H9 (cell line): ENCODE measurements around the gene DPF3. TPM values are rescaled to one million over a fixed set of nuclear protein-coding genes. Genes with fewer than 3 reads are reported as not detected.

ENCODE experiments used
- DNase-seq: peaks from one replicate; pipeline ENCODE4 v3.0.0-alpha.2; 2017
- H2AFZ ChIP-seq: one replicate; pipeline ENCODE4 v1.6.1; 2013; ENCODE audit warnings: mild to moderate bottlenecking, low read length, control low read depth, moderate library complexity
- H2AK5ac ChIP-seq: 2 replicates; pipeline ENCODE4 v1.6.1; 2013; ENCODE audit warnings: low read length, control low read depth, mixed read lengths; ENCODE audit not compliant: insufficient read length
- H2BK120ac ChIP-seq: one replicate; pipeline ENCODE4 v1.6.1; 2013; ENCODE audit warnings: low read depth, mild to moderate bottlenecking, low read length, control low read depth, inconsistent platforms; ENCODE audit not compliant: poor library complexity, severe bottlenecking
- H2BK12ac ChIP-seq: 2 replicates; pipeline ENCODE4 v1.6.1; 2013; ENCODE audit warnings: low read length, control low read depth, mixed read lengths, low read depth; ENCODE audit not compliant: insufficient read length
- H2BK15ac ChIP-seq: 2 replicates; pipeline ENCODE4 v1.6.1; 2013; ENCODE audit warnings: low read depth, low read length, control low read depth
- H2BK20ac ChIP-seq: one replicate; pipeline ENCODE4 v1.6.1; 2013; ENCODE audit warnings: low read depth, mild to moderate bottlenecking, low read length, control low read depth, inconsistent platforms; ENCODE audit not compliant: poor library complexity, severe bottlenecking
- H2BK5ac ChIP-seq: 2 replicates; pipeline ENCODE4 v1.6.1; 2013; ENCODE audit warnings: low read length, control low read depth, mixed read lengths; ENCODE audit not compliant: insufficient read length
- H3K14ac ChIP-seq: 2 replicates; pipeline ENCODE4 v1.6.1; 2013; ENCODE audit warnings: low read length, control low read depth; ENCODE audit not compliant: insufficient read depth
- H3K18ac ChIP-seq: 2 replicates; pipeline ENCODE4 v1.6.1; 2013; ENCODE audit warnings: low read depth, mild to moderate bottlenecking, mixed read lengths, low read length, control low read depth; ENCODE audit not compliant: insufficient read length
- H3K23ac ChIP-seq: 2 replicates; pipeline ENCODE4 v1.6.1; 2013; ENCODE audit warnings: low read length, control low read depth, mixed read lengths, low read depth; ENCODE audit not compliant: insufficient read length
- H3K23me2 ChIP-seq: 2 replicates; pipeline ENCODE4 v1.6.1; 2013; ENCODE audit warnings: low read depth, mild to moderate bottlenecking, mixed read lengths, low read length, control low read depth; ENCODE audit not compliant: insufficient read length, poor library complexity, severe bottlenecking
- H3K27ac ChIP-seq: 2 replicates; pipeline ENCODE4 v1.5.1; 2013; ENCODE audit warnings: low read length, control low read depth, mixed read lengths, low read depth; ENCODE audit not compliant: insufficient read length
- H3K27me3 ChIP-seq: 2 replicates; pipeline ENCODE4 v1.6.1; 2013; ENCODE audit warnings: low read length, control low read depth, inconsistent platforms; ENCODE audit not compliant: insufficient read depth
- H3K4ac ChIP-seq: 2 replicates; pipeline ENCODE4 v1.6.1; 2013; ENCODE audit warnings: low read depth, mild to moderate bottlenecking, control low read depth, inconsistent platforms, low read length, moderate library complexity
- H3K4me1 ChIP-seq: 2 replicates; pipeline ENCODE4 v1.6.1; 2013; ENCODE audit warnings: low read length, control low read depth, inconsistent platforms; ENCODE audit not compliant: insufficient read depth
- H3K4me2 ChIP-seq: 2 replicates; pipeline ENCODE4 v1.6.1; 2013; ENCODE audit warnings: low read length, control low read depth, mixed read lengths; ENCODE audit not compliant: insufficient read length, insufficient read depth
- H3K56ac ChIP-seq: 2 replicates; pipeline ENCODE4 v1.6.1; 2013; ENCODE audit warnings: low read depth, mild to moderate bottlenecking, mixed read lengths, low read length, control low read depth; ENCODE audit not compliant: insufficient read length
- H3K79me1 ChIP-seq: 2 replicates; pipeline ENCODE4 v1.6.1; 2013; ENCODE audit warnings: low read depth, mild to moderate bottlenecking, moderate library complexity, low read length, control low read depth, inconsistent platforms; ENCODE audit not compliant: insufficient read depth, poor library complexity, severe bottlenecking
- H3K79me2 ChIP-seq: 2 replicates; pipeline ENCODE4 v1.6.1; 2013; ENCODE audit warnings: low read length, control low read depth, inconsistent platforms; ENCODE audit not compliant: insufficient read depth
- H3K9ac ChIP-seq: 2 replicates; pipeline ENCODE4 v1.6.1; 2013; ENCODE audit warnings: low read length, control low read depth, mixed read lengths; ENCODE audit not compliant: insufficient read length; ENCODE audit errors: extremely low read depth
- H3K9me3 ChIP-seq: one replicate; pipeline ENCODE4 v1.6.1; 2013; ENCODE audit warnings: low read depth, low read length, inconsistent platforms; ENCODE audit not compliant: control insufficient read depth
- H3T11ph ChIP-seq: one replicate; pipeline ENCODE4 v1.6.1; 2013; ENCODE audit warnings: mild to moderate bottlenecking, low read length, control low read depth, inconsistent platforms
- H4K20me1 ChIP-seq: one replicate; pipeline ENCODE4 v1.6.1; 2013; ENCODE audit not compliant: control insufficient read depth, insufficient read length, insufficient read depth
- H4K5ac ChIP-seq: 2 replicates; pipeline ENCODE4 v1.6.1; 2013; ENCODE audit warnings: low read depth, mild to moderate bottlenecking, mixed read lengths, low read length, control low read depth; ENCODE audit not compliant: insufficient read length
- H4K8ac ChIP-seq: replicated peaks from 2 replicates; pipeline ENCODE4 v1.6.1; 2013; ENCODE audit warnings: low read length, control low read depth, mixed read lengths, low read depth; ENCODE audit not compliant: insufficient read length
- H4K91ac ChIP-seq: 2 replicates; pipeline ENCODE4 v1.6.1; 2013; ENCODE audit warnings: low read depth, mild to moderate bottlenecking, moderate library complexity, mixed read lengths, low read length, control low read depth; ENCODE audit not compliant: insufficient read length
- H3K27ac Mint-ChIP-seq, 3 experiments: 2 replicates in 2 of 3; 3 replicates in 1 of 3; pipeline ENCODE4 v1.8.0; 2020 to 2021; ENCODE audit warnings: mixed read lengths in 3 of 3, mild to moderate bottlenecking in 1 of 3, moderate library complexity in 1 of 3
- H3K27me3 Mint-ChIP-seq: 2 replicates; pipeline ENCODE4 v1.8.0; 2021; ENCODE audit warnings: low read depth, mild to moderate bottlenecking, moderate library complexity, mixed read lengths
- H3K36me3 Mint-ChIP-seq, 3 experiments: 2 replicates in 2 of 3; 3 replicates in 1 of 3; pipeline ENCODE4 v1.8.0; 2020 to 2021; ENCODE audit warnings: low read depth in 3 of 3, mixed read lengths in 3 of 3; ENCODE audit not compliant: insufficient read depth in 1 of 3
- H3K4me1 Mint-ChIP-seq, 2 experiments: 2 replicates each; pipeline ENCODE4 v1.8.0; 2020; ENCODE audit warnings: mixed read lengths in 2 of 2
- H3K4me3 Mint-ChIP-seq, 2 experiments: 2 replicates in 1 of 2; 3 replicates in 1 of 2; pipeline ENCODE4 v1.8.0; 2020 to 2021; ENCODE audit warnings: mild to moderate bottlenecking in 2 of 2, mixed read lengths in 2 of 2, moderate library complexity in 1 of 2
- H3K9me3 Mint-ChIP-seq, 2 experiments: 2 replicates in 1 of 2; 3 replicates in 1 of 2; pipeline ENCODE4 v1.8.0; 2020; ENCODE audit warnings: mild to moderate bottlenecking in 2 of 2, mixed read lengths in 2 of 2, moderate library complexity in 1 of 2
- CTCF ChIP-seq: fragments of 200-600 bp; sonication (generic); conservative IDR thresholded peaks from 3 replicates; pipeline ENCODE4 v1.8.0; 2021; ENCODE audit warnings: antibody characterized with exemption, mild to moderate bottlenecking
- WGBS: extraction: QIAGEN DNeasy Blood & Tissue Kit; methylation state at CpG from one replicate; pipeline ENCODE4 v1.1.7; 2013; ENCODE audit warnings: missing lambda C conversion rate, low lambda C conversion rate, mixed read lengths; ENCODE audit not compliant: insufficient read length; ENCODE audit errors: extremely low coverage; 5-methylcytosine and 5-hydroxymethylcytosine counted together
- total RNA-seq: library from RNA; stranded (reverse); gene quantifications from 2 replicates; pipeline ENCODE4 v1.2.1, GENCODE V29; 2021

The DPF3 gene
- total RNA-seq, 1 experiment from 2014 or later: not detected

- Histone ChIP-seq H2BK15ac (no peak overlapping the region), H3K18ac (no peak overlapping the region), H4K20me1 (no peaks in the 10 kb centered on the region), H2BK5ac (no peak overlapping the region), H3K4me1 (no peaks in the 10 kb centered on the region), H3K9ac (no peak overlapping the region), H3K14ac (no peak overlapping the region; the same call in 1 of the 2 replicates), H4K5ac (no peak overlapping the region), H3K79me1 (no peaks in the 10 kb centered on the region), H2BK120ac (no peak overlapping the region), H2BK20ac (no peak overlapping the region), H3K23me2 (no peaks in the 10 kb centered on the region), H3K9me3 (peaks cover 8% of the 10 kb centered on the region), H3K27me3 (no peaks in the 10 kb centered on the region), H3K4me2 (no peak overlapping the region), H3K4ac (no peak overlapping the region), H3K79me2 (no peaks in the 10 kb centered on the region), H3K23ac (no peak overlapping the region), H2BK12ac (no peak overlapping the region), H3T11ph (no peak overlapping the region), H3K27ac (no peak overlapping the region), H3K56ac (no peak overlapping the region), H2AFZ (no peak overlapping the region), H4K8ac (no peak overlapping the region), H4K91ac (no peak overlapping the region), H2AK5ac (no peak overlapping the region)
- H3K27me3 Mint-ChIP-seq: peaks cover 5% of the 10 kb centered on the region
- H3K4me1 Mint-ChIP-seq: peaks cover 6 to 13% of the 10 kb centered on the region in 2 experiments
- H3K9me3 Mint-ChIP-seq: peaks cover 16 to 17% of the 10 kb centered on the region in 2 experiments
- WGBS: no CpG with 5 or more reads among the region's 8 CpGs
- no peak for DNase-seq
- no peak overlapping the region; a peak in 1 of 5 replicates for H3K4me3 Mint-ChIP-seq
- TF ChIP-seq CTCF: no peak
- no peak overlapping the region for H3K27ac Mint-ChIP-seq
- H3K36me3 Mint-ChIP-seq: peaks cover 4 to 13% (median 4%) of the 10 kb centered on the region in 3 experiments; a peak in 5 of 7 replicates
Observed at GRCh38 chr14:72744416-72745120, 149.3 kb downstream of the DPF3 start.
